Measurements from ENCODE around the gene ADCY2.

DNA sequence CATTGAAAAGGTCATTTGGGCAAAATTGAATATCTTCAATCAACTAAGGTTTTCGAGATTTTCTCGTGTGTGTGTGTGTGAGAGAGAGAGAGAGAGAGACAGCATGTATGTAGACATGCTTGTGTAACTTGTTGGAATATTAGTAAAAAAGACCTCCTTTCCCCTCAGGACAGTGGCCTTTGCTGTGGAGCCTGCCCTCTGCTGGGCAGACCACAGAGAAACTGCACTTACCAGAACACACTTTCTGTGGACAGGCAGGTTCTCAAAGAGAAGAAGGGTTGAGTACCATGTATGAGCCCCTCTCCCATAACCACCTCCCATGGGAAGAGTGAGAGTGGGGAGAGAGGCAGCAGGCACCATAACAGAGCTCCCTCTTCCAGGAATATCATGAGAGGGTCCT lies 409.4 kb downstream of the ADCY2 start:
- TF ChIP-seq, protein P1, sequence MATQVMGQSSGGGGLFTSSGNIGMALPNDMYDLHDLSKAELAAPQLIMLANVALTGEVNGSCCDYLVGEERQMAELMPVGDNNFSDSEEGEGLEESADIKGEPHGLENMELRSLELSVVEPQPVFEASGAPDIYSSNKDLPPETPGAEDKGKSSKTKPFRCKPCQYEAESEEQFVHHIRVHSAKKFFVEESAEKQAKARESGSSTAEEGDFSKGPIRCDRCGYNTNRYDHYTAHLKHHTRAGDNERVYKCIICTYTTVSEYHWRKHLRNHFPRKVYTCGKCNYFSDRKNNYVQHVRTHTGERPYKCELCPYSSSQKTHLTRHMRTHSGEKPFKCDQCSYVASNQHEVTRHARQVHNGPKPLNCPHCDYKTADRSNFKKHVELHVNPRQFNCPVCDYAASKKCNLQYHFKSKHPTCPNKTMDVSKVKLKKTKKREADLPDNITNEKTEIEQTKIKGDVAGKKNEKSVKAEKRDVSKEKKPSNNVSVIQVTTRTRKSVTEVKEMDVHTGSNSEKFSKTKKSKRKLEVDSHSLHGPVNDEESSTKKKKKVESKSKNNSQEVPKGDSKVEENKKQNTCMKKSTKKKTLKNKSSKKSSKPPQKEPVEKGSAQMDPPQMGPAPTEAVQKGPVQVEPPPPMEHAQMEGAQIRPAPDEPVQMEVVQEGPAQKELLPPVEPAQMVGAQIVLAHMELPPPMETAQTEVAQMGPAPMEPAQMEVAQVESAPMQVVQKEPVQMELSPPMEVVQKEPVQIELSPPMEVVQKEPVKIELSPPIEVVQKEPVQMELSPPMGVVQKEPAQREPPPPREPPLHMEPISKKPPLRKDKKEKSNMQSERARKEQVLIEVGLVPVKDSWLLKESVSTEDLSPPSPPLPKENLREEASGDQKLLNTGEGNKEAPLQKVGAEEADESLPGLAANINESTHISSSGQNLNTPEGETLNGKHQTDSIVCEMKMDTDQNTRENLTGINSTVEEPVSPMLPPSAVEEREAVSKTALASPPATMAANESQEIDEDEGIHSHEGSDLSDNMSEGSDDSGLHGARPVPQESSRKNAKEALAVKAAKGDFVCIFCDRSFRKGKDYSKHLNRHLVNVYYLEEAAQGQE (IDR thresholded peaks at IDR 0.05; ENCODE audit: low read depth, low read length) = no peak
- TF ChIP-seq, protein P2, sequence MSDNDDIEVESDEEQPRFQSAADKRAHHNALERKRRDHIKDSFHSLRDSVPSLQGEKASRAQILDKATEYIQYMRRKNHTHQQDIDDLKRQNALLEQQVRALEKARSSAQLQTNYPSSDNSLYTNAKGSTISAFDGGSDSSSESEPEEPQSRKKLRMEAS (IDR thresholded peaks at IDR 0.05; ENCODE audit: low read depth) = no peak
- TF ChIP-seq GABPA (IDR thresholded peaks at IDR 0.05; ENCODE audit: low read depth) = no peak
- TF ChIP-seq, protein P3, sequence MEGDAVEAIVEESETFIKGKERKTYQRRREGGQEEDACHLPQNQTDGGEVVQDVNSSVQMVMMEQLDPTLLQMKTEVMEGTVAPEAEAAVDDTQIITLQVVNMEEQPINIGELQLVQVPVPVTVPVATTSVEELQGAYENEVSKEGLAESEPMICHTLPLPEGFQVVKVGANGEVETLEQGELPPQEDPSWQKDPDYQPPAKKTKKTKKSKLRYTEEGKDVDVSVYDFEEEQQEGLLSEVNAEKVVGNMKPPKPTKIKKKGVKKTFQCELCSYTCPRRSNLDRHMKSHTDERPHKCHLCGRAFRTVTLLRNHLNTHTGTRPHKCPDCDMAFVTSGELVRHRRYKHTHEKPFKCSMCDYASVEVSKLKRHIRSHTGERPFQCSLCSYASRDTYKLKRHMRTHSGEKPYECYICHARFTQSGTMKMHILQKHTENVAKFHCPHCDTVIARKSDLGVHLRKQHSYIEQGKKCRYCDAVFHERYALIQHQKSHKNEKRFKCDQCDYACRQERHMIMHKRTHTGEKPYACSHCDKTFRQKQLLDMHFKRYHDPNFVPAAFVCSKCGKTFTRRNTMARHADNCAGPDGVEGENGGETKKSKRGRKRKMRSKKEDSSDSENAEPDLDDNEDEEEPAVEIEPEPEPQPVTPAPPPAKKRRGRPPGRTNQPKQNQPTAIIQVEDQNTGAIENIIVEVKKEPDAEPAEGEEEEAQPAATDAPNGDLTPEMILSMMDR (IDR thresholded peaks at IDR 0.05) = peak; percentile 38

All from SK-N-SH (cell line).